Activated CD8-positive, alpha-beta memory T cell treated with anti-CD3 and anti-CD28 coated beads for 24 hours (primary cell): Measurements from ENCODE around the gene SDC3.
"Not testable (repeated sequence)": the region's sequence is repeated elsewhere in the genome, so short reads cannot be mapped to it uniquely, and the experiment has no call there.

Source experiments
- DNase-seq: peaks from one replicate; pipeline ENCODE4 v3.0.0-alpha.2; 2020

SDC3 gene

GRCh38 chr1:30908696-30909364 lies at the start of gene SDC3:
SDC3 (minus strand) TSS chr1:30908758; CDS start chr1:30908586, 172 bp downstream.
- peak; percentile 68 for DNase-seq

- no peak for DNase-seq
These were observed 49.1 kb upstream of the SDC3 start for GRCh38 chr1:30957560-30958222.

GRCh38 chr1:30955448-30956015 lies 47.0 kb upstream of the SDC3 start:
- DNase-seq = no peak

GRCh38 chr1:30953685-30954084 lies 45.1 kb upstream of the SDC3 start:
- DNase-seq = no peak

DNA sequence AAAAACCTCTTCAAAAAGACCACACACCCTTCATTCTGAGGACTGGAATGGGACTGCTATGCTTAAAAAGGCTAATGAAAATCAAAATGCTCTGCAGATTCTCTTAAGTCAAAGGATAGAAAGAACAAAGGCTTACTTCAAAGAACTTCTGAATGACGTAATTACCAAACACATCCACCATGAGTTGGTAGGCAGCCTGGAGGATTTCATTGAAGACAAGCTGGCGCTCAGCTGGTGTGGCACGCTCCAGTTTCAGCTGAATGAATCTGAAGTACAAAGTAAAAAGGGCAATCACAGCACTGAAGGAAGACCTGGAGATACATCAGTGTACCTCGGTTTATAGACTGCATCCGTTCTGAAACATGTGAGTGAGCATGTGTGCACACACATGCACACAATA lies 43.5 kb upstream of the SDC3 start:
- no peak for DNase-seq

DNA sequence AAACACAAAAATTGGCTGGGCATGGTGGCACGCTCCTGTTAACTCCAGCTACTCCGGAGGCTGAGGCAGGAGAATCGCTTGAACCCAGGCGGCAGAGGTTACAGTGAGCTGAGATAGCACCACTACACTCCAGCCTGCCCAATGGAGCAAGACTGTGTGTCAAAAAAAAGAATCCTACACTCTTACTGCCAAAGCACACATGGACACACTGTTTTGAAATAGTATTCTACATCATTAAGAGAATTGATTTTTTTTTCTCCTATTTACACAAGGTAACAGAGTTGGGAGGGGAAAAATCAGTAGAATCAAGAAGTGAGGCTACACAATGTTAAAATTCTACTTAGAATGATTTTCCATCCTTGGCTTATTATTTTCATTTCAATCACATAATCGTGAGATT lies 42.1 kb upstream of the SDC3 start:
- no peak for DNase-seq

DNA sequence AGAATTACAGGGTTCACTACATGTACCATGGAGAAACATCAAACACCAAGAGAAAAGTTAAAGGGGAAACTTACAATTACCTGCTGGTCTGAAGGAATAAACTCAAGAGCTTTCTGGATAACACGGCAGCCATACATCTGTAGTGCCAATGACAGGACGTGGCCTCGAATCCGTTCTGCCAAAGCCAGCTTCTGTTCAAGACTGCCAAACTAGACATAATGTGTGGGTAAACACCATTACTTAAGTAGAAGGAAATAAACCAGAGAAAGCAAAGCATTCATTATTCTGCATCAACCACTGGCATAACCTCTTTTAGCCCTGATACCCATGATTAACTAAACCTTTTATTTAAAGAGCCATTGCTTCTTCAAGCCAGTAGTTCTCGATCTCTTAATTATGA lies 41.5 kb upstream of the SDC3 start:
- DNase-seq = no peak

GRCh38 chr1:30949487-30949838 lies 40.9 kb upstream of the SDC3 start:
- not testable (repeated sequence) for DNase-seq

DNA sequence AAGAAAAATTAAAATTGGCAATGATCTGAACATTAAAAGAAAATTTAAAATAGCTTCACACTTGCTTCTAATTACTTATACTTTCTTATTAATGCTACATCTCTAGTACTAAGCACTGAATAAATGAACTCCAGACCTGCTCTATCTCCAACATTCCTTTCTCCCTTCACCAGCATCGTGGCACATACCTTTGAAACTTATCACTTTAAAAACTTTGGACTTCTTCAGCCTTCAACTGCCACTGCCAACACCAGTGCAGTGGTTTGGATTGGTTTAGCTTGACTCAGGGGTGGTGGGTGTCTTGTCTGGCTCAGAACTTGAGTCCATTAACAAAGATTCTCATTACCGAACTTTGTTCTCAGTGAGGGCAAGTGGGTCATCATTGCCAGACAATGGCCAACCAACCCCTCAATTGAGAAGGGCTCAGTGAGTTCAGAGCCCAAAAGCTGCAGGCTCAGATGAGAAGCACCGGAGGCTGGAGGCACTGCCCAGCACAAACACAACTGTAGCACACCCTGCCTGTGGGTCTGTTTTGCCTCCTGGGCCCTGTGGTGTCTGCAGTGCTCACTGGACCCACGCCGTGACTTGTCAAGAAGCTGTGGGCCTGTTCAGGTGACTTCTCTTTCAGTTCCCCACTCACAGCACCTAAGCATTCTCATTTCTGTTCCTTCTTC lies 40.4 kb upstream of the SDC3 start:
- DNase-seq = not testable (repeated sequence)

DNA sequence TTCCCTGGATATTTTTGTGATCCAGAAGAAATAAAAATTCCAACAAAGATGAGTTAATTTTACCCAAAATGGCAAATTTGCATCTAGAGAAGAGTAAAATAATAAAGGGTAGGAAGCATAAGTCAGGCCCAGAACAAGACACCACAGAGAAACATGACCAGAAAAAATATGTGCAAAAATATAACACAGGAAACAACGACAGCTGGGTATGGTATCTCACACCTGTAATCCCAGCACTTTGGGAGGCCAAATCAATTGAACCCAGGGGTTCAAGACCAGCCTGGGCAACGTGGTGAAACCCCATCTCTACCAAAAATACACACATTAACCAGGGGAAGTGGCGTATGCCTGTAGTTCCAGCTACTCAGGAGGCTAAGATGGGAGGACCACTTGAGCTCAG lies 39.7 kb upstream of the SDC3 start:
- no peak for DNase-seq

GRCh38 chr1:30947212-30947611 lies 38.7 kb upstream of the SDC3 start:
- no peak for DNase-seq

DNA sequence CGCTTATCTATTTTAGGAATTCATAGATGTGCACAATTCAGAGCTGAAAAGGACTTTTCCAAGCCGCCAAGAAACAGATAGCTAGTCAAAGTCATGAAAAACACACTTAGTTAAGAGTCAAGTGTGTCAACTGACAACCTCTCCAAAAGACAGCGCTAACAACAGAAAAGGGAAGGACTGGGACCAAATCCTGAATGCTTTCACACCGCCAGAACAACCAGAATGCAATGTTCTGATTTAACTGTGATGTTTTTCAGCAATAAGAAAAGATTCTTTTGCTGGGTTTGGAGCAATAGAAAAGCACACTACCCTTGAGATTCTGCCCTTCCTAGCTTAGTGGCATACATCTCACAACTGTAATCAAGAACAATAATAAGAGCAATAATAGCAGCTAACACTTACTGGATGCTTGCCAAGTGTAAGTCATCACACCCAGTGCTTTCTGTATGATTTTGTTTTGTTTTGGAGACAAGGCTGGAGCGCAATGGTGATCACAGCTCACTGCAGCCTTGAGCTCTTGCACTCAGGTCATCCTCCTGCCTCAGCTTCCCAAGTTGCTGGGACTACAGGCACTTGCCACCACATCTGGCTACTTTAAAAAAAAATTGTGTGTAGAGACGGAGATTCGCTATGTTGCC lies 33.9 kb upstream of the SDC3 start:
- no peak for DNase-seq

DNA sequence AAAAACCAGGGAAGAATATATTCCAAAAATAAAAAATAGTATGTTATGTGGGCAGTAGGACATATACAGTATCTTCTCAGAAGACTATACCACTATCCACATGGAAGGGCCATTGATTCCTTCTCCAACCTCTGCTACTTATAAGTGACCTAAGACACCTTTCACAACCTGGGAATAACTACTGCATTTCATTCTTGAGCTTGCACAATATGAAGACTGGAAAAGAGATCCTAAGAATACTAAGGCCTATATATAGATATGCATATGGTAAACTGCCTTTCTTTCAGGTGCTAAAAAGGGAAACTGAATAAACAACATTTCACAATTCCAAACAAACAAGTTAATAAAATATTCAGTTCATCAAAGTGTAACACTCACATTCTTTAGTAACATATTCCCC lies 32.0 kb upstream of the SDC3 start:
- no peak for DNase-seq

GRCh38 chr1:30936541-30937171 lies 28.1 kb upstream of the SDC3 start:
- DNase-seq = no peak

- not testable (repeated sequence) for DNase-seq
These were observed 27.2 kb upstream of the SDC3 start for GRCh38 chr1:30935758-30936157.

GRCh38 chr1:30934613-30935012 lies 26.1 kb upstream of the SDC3 start:
- DNase-seq = no peak

DNA sequence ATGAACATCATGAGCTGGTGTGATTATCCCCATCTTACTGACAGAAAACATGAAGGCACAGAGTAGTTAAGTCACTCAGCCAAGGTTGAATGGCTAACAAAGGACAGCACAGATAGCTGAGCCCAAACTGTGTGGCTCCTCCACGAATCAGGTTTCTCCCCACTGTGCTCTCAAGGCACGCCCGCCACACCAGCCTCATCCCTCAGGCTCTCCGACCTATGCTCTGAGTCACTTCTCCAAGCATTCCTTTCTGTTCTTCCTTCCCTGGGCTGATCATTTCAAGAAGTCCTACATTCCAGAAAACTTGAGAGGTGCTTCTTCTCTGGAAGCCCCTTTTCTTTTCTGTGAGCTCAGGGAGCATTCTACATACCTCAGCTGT lies 25.3 kb upstream of the SDC3 start:
- no peak for DNase-seq

GRCh38 chr1:30930631-30931173 lies 22.1 kb upstream of the SDC3 start:
- DNase-seq = no peak

- no peak for DNase-seq
These were observed 21.5 kb upstream of the SDC3 start for GRCh38 chr1:30929944-30930525.

- peak; percentile 76 for DNase-seq
These were observed 20.8 kb upstream of the SDC3 start for GRCh38 chr1:30929135-30929889.

DNA sequence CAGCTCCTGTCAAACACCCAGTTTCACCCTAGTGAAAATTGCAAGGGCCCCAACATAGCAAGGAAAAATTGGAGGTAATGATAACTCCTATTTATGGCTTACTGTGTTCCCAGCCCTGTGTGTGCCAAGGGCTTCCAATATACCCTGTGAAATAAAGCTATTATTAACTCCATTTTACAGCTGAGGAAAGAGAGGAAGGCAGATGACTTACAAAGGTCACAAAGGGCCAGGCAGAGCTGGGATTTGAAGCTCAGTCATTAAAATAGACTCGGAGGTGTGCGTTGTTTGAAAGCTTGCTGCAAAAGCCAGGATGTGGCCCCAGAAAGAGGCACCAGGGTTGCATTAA lies 20.2 kb upstream of the SDC3 start:
- DNase-seq = no peak

- no peak for DNase-seq
These were observed 19.6 kb upstream of the SDC3 start for GRCh38 chr1:30928171-30928570.
